Measurements from ENCODE around the gene PIP5KL1. TPM values are rescaled to one million over a fixed set of nuclear protein-coding genes. Genes with fewer than 3 reads are reported as not detected.

Gene PIP5KL1
- total RNA-seq, 1 donor from 2014 or later = 2.6 TPM

DNA sequence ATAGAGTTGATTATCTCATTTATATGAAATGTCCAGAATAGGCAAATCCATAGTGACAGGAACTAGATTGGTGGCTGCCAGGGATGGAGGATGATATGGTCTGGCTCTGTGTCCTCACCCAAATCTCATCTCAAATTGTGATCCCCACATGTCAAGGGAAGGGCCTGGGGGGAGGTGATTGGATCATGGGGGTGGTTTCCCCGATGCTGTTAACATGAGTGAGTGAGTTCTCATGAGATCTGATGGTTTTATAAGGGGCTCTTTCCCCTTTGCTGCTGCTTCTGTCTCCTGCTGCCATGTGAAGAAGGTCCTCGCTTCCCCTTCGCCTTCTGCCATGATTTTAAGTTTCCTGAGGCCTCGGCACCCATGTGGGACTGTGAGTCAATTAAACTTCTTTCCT lies 28.8 kb upstream of the PIP5KL1 start:
- TF ChIP-seq, protein P1, sequence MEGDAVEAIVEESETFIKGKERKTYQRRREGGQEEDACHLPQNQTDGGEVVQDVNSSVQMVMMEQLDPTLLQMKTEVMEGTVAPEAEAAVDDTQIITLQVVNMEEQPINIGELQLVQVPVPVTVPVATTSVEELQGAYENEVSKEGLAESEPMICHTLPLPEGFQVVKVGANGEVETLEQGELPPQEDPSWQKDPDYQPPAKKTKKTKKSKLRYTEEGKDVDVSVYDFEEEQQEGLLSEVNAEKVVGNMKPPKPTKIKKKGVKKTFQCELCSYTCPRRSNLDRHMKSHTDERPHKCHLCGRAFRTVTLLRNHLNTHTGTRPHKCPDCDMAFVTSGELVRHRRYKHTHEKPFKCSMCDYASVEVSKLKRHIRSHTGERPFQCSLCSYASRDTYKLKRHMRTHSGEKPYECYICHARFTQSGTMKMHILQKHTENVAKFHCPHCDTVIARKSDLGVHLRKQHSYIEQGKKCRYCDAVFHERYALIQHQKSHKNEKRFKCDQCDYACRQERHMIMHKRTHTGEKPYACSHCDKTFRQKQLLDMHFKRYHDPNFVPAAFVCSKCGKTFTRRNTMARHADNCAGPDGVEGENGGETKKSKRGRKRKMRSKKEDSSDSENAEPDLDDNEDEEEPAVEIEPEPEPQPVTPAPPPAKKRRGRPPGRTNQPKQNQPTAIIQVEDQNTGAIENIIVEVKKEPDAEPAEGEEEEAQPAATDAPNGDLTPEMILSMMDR (IDR thresholded peaks at IDR 0.05) = no peak
- H3K4me1 Mint-ChIP-seq (ENCODE audit: unreplicated experiment) = peaks cover 46% of the 10 kb centered on the region
- H3K27ac Mint-ChIP-seq (ENCODE audit: unreplicated experiment) = peak overlapping the region; percentile 50
- no peaks in the 10 kb centered on the region for H3K27me3 Mint-ChIP-seq (ENCODE audit: unreplicated experiment)
- no peaks in the 10 kb centered on the region for H3K9me3 Mint-ChIP-seq (ENCODE audit: unreplicated experiment)
- H3K36me3 Mint-ChIP-seq (ENCODE audit: unreplicated experiment) = peaks cover 2% of the 10 kb centered on the region
- no peak for DNase-seq (ENCODE audit: extremely low spot score, unreplicated experiment)
- H3K4me3 Mint-ChIP-seq (ENCODE audit: unreplicated experiment) = no peak overlapping the region

GRCh38 chr9:127958728-127959127 lies 28.2 kb upstream of the PIP5KL1 start:
- H3K27ac Mint-ChIP-seq (ENCODE audit: unreplicated experiment) = no peak overlapping the region
- peaks cover 43% of the 10 kb centered on the region for H3K4me1 Mint-ChIP-seq (ENCODE audit: unreplicated experiment)
- H3K9me3 Mint-ChIP-seq (ENCODE audit: unreplicated experiment) = no peaks in the 10 kb centered on the region
- no peak for DNase-seq (ENCODE audit: extremely low spot score, unreplicated experiment)
- H3K27me3 Mint-ChIP-seq (ENCODE audit: unreplicated experiment) = no peaks in the 10 kb centered on the region
- H3K4me3 Mint-ChIP-seq (ENCODE audit: unreplicated experiment) = no peak overlapping the region
- peaks cover 2% of the 10 kb centered on the region for H3K36me3 Mint-ChIP-seq (ENCODE audit: unreplicated experiment)
- TF ChIP-seq, protein P1 (IDR thresholded peaks at IDR 0.05) = no peak

DNA sequence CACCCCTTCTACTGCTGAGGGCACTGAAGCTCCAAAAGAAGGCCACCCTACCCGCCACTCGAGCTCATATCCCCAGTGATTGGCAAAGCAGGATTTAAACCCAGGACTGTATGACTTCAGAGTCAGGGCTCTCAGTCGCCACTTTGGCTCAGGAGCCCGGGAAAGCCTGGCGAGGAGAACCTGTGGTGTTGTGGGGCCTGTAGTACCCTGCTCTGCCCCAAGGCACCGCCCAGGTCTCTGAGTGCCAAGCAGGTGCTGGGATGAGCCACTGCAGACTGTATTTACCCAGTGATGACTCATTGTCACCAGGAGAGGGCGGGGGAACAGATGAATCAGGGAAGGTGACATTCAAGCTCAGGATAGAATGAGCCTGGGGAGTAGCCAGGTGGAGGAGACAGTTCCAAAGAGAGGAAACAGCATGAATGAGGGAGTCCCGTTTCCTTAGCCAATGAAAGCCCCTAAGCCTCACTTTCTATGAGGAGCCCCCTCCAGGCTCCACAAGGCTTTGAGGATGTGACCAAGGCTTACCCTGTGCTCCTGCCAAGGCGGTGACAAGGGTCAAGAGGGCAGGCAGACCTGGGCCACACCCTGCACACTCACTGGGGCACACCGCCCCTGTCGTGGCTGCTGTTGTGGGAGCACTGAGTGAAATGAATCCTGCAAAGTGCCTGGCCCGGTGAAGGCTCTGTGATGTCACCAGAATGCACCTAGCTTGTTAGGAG lies 24.9 kb upstream of the PIP5KL1 start:
- no peaks in the 10 kb centered on the region for H3K27me3 Mint-ChIP-seq (ENCODE audit: unreplicated experiment)
- peaks cover 2% of the 10 kb centered on the region for H3K36me3 Mint-ChIP-seq (ENCODE audit: unreplicated experiment)
- H3K4me3 Mint-ChIP-seq (ENCODE audit: unreplicated experiment) = no peak overlapping the region
- TF ChIP-seq, protein P1 (IDR thresholded peaks at IDR 0.05) = peak; percentile 18
- no peak for DNase-seq (ENCODE audit: extremely low spot score, unreplicated experiment)
- peaks cover 42% of the 10 kb centered on the region for H3K4me1 Mint-ChIP-seq (ENCODE audit: unreplicated experiment)
- H3K9me3 Mint-ChIP-seq (ENCODE audit: unreplicated experiment) = no peaks in the 10 kb centered on the region
- H3K27ac Mint-ChIP-seq (ENCODE audit: unreplicated experiment) = no peak overlapping the region

DNA sequence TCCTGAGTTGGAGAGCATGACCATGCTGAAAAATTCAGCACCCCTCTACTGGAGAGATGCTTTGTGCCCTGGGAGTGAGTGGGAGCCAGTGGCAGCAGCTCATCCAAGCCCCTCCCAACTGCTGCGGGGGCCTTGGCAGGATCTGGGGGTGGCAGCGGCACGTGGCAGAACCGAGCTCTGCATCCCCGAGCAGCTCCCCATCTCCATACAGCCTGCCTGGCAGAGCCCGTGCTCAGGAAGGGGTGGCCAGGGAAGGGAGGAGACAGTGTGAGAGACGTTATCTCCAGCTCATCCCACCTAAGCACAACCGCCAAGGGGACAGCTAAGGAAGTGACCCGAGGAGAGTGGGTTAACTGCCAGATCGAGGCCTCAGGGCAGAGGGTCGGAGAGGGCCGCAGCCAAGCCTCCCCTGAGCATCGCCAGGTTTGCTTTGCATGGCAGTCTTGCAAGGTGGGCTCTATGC lies 24.3 kb upstream of the PIP5KL1 start:
- Mint-ChIP-seq H3K27ac (ENCODE audit: unreplicated experiment) (no peak overlapping the region), H3K9me3 (ENCODE audit: unreplicated experiment) (no peaks in the 10 kb centered on the region), H3K4me3 (ENCODE audit: unreplicated experiment) (no peak overlapping the region), H3K36me3 (ENCODE audit: unreplicated experiment) (peaks cover 5% of the 10 kb centered on the region), H3K4me1 (ENCODE audit: unreplicated experiment) (peaks cover 38% of the 10 kb centered on the region), H3K27me3 (ENCODE audit: unreplicated experiment) (no peaks in the 10 kb centered on the region)
- TF ChIP-seq, protein P1 (IDR thresholded peaks at IDR 0.05) = no peak
- DNase-seq (ENCODE audit: extremely low spot score, unreplicated experiment) = no peak

DNA sequence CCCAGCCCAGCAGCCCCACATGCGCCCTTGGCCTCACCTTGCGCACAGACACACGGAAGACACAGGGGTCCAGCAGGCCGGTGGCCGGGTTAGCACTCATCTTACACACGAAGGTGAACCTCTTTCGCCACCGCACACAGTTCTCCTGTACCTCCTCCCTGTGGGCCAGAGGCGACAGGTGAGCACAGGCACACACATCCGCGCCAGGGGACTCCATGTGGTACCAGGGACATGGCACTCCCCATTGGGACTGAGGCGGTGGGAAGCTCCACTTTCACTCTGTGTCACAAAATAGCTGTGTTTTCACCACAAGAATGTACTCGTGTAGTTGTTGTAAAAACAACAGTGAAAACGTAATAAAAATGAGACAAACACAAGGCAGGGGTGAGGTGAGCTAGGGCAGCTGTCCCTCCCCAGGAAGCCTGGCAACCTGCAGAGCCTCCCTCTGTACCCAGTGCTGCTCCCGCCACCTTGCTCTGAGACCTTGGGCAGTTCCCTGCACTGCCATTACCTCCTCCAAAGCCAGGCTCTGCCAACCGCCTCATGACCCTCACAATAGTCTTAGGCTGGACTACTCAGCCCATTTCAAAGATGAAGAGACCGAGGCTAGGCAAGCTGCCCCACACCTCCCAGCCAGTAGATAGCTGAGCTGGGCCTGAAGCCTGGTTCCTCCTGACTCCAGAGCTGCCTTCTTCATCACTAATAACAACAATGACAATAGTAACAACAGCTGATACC lies 23.4 kb upstream of the PIP5KL1 start:
- TF ChIP-seq, protein P1 (IDR thresholded peaks at IDR 0.05) = no peak
- no peaks in the 10 kb centered on the region for H3K9me3 Mint-ChIP-seq (ENCODE audit: unreplicated experiment)
- H3K4me3 Mint-ChIP-seq (ENCODE audit: unreplicated experiment) = no peak overlapping the region
- H3K27me3 Mint-ChIP-seq (ENCODE audit: unreplicated experiment) = no peaks in the 10 kb centered on the region
- H3K36me3 Mint-ChIP-seq (ENCODE audit: unreplicated experiment) = peaks cover 5% of the 10 kb centered on the region
- H3K27ac Mint-ChIP-seq (ENCODE audit: unreplicated experiment) = no peak overlapping the region
- DNase-seq (ENCODE audit: extremely low spot score, unreplicated experiment) = no peak
- H3K4me1 Mint-ChIP-seq (ENCODE audit: unreplicated experiment) = peaks cover 36% of the 10 kb centered on the region
